Cardiac fibroblast (primary cell): Measurements from ENCODE around the gene FRMD4B.

Experiments used
- DNase-seq, 2 donors: peaks; one replicate each; pipeline versions ENCODE4 v3.0.0 to v3.0.0-alpha.2; 2010; ENCODE audit warnings: low read depth in 2 of 2
- H3K4me3 ChIP-seq, 2 donors: replicated peaks in 1 of 2; 1 replicate in 1 of 2; 2 replicates in 1 of 2; pipeline ENCODE4 v1.5.1; 2011; ENCODE audit warnings: low read depth in 2 of 2, low read length in 2 of 2, mild to moderate bottlenecking in 2 of 2, moderate library complexity in 1 of 2
- TF ChIP-seq, protein P1 (sequence below): IDR thresholded peaks from one replicate; pipeline ENCODE4 v1.5.1; 2011; ENCODE audit warnings: low read depth, mild to moderate bottlenecking, low read length, inconsistent platforms

The FRMD4B gene

DNA sequence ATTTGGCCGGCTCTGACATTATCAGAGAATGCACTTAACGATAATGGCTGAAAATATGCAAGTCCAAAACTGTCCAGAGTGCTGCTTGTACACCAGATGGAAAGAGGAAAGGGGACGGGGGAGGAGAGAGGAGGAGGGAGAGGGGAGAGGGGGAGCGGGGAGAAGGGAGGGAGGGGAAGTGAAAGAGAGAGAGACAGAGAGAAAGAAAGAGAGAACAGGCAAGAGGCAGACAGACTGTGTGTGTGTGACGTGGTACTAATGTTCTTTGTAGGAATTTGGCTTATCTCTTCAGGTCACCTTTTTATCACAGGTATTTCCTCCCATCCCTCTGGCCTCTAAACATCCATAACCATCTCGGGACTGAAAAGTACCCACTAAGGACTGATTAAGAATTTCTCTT lies 188.4 kb downstream of the FRMD4B start:
- DNase-seq = no peak
- TF ChIP-seq, protein P1, sequence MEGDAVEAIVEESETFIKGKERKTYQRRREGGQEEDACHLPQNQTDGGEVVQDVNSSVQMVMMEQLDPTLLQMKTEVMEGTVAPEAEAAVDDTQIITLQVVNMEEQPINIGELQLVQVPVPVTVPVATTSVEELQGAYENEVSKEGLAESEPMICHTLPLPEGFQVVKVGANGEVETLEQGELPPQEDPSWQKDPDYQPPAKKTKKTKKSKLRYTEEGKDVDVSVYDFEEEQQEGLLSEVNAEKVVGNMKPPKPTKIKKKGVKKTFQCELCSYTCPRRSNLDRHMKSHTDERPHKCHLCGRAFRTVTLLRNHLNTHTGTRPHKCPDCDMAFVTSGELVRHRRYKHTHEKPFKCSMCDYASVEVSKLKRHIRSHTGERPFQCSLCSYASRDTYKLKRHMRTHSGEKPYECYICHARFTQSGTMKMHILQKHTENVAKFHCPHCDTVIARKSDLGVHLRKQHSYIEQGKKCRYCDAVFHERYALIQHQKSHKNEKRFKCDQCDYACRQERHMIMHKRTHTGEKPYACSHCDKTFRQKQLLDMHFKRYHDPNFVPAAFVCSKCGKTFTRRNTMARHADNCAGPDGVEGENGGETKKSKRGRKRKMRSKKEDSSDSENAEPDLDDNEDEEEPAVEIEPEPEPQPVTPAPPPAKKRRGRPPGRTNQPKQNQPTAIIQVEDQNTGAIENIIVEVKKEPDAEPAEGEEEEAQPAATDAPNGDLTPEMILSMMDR = no peak
- H3K4me3 ChIP-seq = no peak overlapping the region

DNA sequence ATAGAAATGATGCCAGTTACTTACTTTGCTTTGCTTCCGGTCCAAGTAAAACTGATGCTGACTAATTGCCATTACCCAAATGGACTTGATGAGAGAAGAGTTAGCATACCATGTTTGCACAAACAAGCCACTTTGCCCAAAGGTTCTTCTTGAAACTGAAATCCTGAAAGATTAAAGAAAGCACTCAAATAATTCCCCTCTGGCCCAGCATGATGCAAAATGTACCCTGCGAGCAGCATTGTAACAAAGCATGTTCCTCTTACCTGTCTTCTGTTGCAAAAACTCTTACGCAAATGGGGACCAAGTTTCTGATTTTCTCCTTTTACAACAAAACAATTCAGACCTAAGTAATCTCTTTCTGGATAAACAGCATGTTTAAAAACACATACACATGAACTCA lies 189.0 kb downstream of the FRMD4B start:
- no peak overlapping the region for H3K4me3 ChIP-seq
- DNase-seq = no peak
- TF ChIP-seq, protein P1 = no peak

DNA sequence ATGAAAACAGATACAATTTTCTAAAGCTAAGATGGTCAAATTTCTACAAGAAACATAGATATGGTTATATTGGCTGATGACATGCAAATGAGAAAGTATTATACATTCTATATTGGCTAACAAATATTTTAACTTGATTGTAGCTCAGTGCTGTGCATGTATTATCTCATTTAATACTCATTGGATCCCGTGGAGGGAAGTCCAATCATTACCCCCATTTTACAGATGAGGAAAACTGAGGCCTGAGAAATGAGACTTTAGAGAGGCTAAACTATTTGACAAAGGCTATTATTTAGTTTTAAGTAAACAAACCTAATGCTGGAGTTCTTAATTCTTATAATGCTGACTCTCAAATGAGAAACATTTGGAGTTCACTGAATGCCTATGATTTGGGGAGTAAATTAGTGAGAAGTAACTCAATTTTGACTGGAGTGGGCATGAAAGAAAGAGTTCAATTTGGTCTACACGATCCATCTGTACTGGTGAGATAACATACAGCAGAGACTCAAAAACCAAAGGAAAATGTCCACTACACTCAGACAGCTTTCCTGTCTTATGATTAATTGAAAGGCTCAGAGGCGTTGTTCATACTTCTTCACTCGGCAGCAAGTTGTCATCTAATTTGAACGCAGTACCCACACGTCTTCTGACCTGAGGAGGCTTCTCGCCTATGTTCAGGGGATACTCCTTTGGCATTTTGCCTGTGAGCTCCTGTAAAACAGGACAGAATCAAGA lies 191.3 kb downstream of the FRMD4B start:
- TF ChIP-seq, protein P1 = no peak
- no peak for DNase-seq
- no peak overlapping the region for H3K4me3 ChIP-seq

DNA sequence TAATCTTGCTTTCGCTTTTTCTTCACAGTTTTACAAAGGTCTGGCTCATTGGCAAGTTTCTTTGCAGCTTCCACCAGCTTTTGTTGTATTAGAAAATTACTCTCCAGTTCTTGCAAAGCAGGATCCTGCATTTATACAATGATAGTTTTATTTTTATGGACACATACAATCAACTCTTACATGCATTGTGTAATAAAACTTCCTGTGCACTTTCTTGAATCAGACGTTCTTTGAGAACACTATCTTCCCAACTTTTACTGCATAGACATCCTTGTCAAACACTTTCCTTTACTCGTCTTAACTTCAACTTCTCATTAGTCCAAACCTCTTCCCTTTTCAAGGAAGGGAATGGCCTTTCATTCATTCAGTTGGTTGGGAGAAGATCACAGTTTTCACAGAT lies 192.1 kb downstream of the FRMD4B start:
- H3K4me3 ChIP-seq = no peak overlapping the region
- TF ChIP-seq, protein P1 = no peak
- DNase-seq = no peak

DNA sequence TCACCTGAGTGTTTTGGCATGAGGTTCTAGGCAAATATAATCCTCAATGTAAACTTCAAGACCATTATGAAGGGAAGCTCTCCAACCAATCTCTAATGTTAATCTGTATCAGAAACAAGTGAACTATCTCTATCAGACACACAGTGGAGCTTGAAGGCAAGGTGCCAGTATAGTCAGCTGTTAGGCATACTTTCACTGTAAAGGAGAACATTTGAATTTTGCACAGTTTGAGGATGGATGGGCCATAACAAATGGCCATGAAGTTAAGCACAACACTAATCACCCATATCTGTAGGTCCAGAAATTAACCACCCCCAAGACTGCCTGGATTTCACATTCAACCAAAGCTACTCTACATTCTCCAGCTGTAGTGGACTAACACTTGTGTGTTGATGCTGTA lies 194.4 kb downstream of the FRMD4B start:
- TF ChIP-seq, protein P1 = no peak
- H3K4me3 ChIP-seq = no peak overlapping the region
- DNase-seq = no peak

DNA sequence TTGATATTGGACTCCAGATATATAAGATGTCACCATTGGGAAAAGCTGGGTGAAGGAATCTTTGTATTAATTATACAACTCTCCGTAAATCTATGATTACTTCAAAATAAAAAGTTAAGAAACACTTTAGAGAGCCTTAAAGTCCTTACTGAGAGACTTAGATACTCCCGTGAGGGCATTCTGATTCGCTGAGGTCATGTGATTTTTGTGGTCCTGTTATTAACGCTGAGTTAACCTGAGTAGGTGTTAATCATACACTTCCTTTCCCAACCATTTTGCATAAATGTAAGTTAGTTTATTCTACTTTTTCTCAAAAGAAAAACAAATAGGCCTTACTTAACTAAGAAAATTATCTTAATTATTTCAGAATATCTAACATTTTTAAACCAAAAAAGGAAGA lies 196.4 kb downstream of the FRMD4B start:
- DNase-seq = no peak
- H3K4me3 ChIP-seq = no peak overlapping the region
- TF ChIP-seq, protein P1 = no peak
